ENCODE measurements around the gene MROH9. TPM values are rescaled to one million over a fixed set of nuclear protein-coding genes. Genes with fewer than 3 reads are reported as not detected.

The MROH9 gene
- total RNA-seq, 1 donor from 2014 or later: not detected

Small RNAs within 50 kb of the gene (microRNA-seq; reads per million reads assigned to microRNA genes)
- gene MIR1295A (ENCODE audit: unreplicated experiment) (not detected), gene MIR1295B (ENCODE audit: unreplicated experiment) (not detected)

Other genes with a start within 250 kb of the MROH9 start
- not detected for gene FMO3, start 155.4 kb downstream of the MROH9 start, total RNA-seq (ENCODE audit: unreplicated experiment)
- gene FMO2, start 249.8 kb downstream of the MROH9 start, total RNA-seq (ENCODE audit: unreplicated experiment): not detected